ENCODE measurements around the gene SLC27A1.

- TF ChIP-seq CTCF (IDR thresholded peaks at IDR 0.05; ENCODE audit: low read length) (no peak), EZH2 (optimal IDR thresholded peaks at IDR 0.05; ENCODE audit: low read depth, low read length) (no peak), EZH2phosphoT487 (IDR thresholded peaks at IDR 0.05; ENCODE audit: low read length) (no peak)
Measured at GRCh38 chr19:17529239-17530158, 59.2 kb downstream of the SLC27A1 start.

All from MM.1S (cell line).